ENCODE data around the gene CREBL2.
"Not testable (repeated sequence)": the region's sequence is repeated elsewhere in the genome, so short reads cannot be mapped to it uniquely, and the experiment has no call there.

DNA sequence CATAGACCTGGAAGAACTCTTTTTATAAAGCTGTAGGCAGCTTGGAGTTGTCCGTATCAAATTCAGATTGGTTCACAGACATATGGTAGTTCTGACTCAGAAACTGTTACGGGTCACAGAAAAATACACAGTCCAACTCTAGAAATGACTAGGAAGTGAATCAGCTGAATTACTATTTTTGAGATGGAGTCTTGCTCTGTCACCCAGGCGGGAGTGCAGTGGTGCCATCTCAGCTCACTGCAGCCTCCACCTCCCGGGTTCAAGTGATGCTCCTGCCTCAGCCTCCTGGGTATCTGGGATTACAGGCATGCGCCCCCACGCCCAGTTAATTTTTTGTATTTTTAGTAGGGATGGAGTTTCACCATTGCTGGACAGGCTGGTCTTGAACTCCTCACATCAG lies 34.3 kb downstream of the CREBL2 start:
- not testable (repeated sequence) for TF ChIP-seq ZNF878 (CRISPR knock-in tag; IDR thresholded peaks at IDR 0.05); CTCF (CRISPR knock-in tag; IDR thresholded peaks at IDR 0.05); ELF4 (CRISPR knock-in tag; IDR thresholded peaks at IDR 0.05; ENCODE audit: borderline replicate concordance); CBFB (CRISPR knock-in tag; IDR thresholded peaks at IDR 0.05); HBP1 (CRISPR knock-in tag; IDR thresholded peaks at IDR 0.05; ENCODE audit: low read depth); NBN (conservative IDR thresholded peaks at IDR 0.05); NFIB (CRISPR knock-in tag; IDR thresholded peaks at IDR 0.05; ENCODE audit: borderline replicate concordance); TEAD2 (CRISPR knock-in tag; IDR thresholded peaks at IDR 0.05)

All from HepG2 (cell line).